ENCODE measurements around the gene SCAF11.

Gene SCAF11

DNA sequence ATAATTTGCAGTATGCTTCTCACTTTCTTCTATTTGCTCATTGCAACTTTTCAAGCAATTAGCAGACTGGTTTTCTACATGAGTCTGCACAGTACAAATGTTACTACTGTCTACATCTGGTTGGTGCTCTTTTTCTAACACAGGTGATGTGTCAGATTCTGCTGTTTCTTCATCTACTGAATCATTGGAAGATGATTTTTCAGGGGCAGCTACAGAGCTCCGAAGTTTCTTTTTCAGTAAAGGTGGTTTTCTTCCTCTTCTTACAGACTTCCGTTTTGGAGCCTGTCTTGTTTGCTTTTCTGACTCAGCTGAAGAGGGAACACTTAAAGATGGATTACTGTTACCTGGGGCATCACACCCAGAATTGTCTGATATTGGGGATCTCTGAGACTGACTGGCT is 62.1 kb downstream of the SCAF11 start:
- DNase-seq (no peak), ATAC-seq (replicated peaks) (no peak)
- Mint-ChIP-seq H3K4me3 (no peak overlapping the region), H3K36me3 (ENCODE audit: insufficient read depth) (peaks cover 98% of the 10 kb centered on the region), H3K9me3 (no peaks in the 10 kb centered on the region), H3K4me1 (ENCODE audit: low read depth in 2 of 2) (peaks cover 3 to 4% of the 10 kb centered on the region in 2 donors), H3K27me3 (no peaks in the 10 kb centered on the region), H3K27ac (peak overlapping the region in 1 of 2 donors; percentile 61)

GRCh38 chr12:45918818-45919217 is 71.6 kb downstream of the SCAF11 start:
- Mint-ChIP-seq H3K27me3 (no peaks in the 10 kb centered on the region), H3K4me3 (no peak overlapping the region), H3K9me3 (no peaks in the 10 kb centered on the region), H3K4me1 (ENCODE audit: low read depth in 2 of 2) (peaks cover 0 to 4% of the 10 kb centered on the region in 2 donors), H3K27ac (no peak overlapping the region), H3K36me3 (ENCODE audit: insufficient read depth) (peaks cover 47% of the 10 kb centered on the region)
- ATAC-seq (replicated peaks) (no peak), DNase-seq (no peak)

- DNase-seq: no peak
Measured at GRCh38 chr12:45915405-45915804, 75.0 kb downstream of the SCAF11 start.

DNA sequence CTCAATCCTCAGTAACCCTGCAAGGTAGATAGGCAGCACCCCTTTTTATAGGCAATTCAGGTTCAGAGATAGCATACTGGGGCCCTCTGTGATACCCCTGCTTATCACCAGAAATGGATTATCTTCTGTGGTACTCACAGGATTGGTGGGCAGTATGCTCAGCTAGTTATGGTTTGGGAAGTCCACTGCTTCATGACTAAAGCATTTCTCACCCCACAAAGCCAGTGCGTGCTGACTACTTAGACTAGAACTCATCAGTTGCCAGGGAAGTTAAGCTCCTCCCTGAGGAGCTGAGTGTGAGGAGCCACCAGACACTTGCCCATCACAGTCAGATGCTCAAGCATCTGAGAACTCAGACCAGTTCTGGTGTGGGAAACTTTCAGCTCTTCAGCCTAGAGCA is 76.3 kb downstream of the SCAF11 start:
- Mint-ChIP-seq H3K27me3 (no peaks in the 10 kb centered on the region), H3K27ac (peak overlapping the region in 1 of 2 donors; percentile 5), H3K9me3 (no peaks in the 10 kb centered on the region), H3K4me1 (ENCODE audit: low read depth in 2 of 2) (peaks cover 0 to 4% of the 10 kb centered on the region in 2 donors), H3K4me3 (no peak overlapping the region), H3K36me3 (ENCODE audit: insufficient read depth) (peaks cover 13% of the 10 kb centered on the region)
- DNase-seq (no peak), ATAC-seq (replicated peaks) (peak; percentile 44)

More at GRCh38 chr12:45915405-45915804, 75.0 kb downstream of the SCAF11 start:
- Mint-ChIP-seq H3K9me3 (no peaks in the 10 kb centered on the region), H3K4me1 (ENCODE audit: low read depth in 2 of 2) (peaks cover 0 to 4% of the 10 kb centered on the region in 2 donors), H3K4me3 (no peak overlapping the region), H3K36me3 (ENCODE audit: insufficient read depth) (peaks cover 15% of the 10 kb centered on the region), H3K27me3 (no peaks in the 10 kb centered on the region), H3K27ac (peak overlapping the region in 1 of 2 donors; percentile 9)
- ATAC-seq (replicated peaks): no peak

GRCh38 chr12:45913631-45914030 is 76.7 kb downstream of the SCAF11 start:
- peak overlapping the region in 1 of 2 donors; percentile 5 for H3K27ac Mint-ChIP-seq
- H3K9me3 Mint-ChIP-seq: no peaks in the 10 kb centered on the region
- H3K36me3 Mint-ChIP-seq (ENCODE audit: insufficient read depth): peaks cover 13% of the 10 kb centered on the region
- no peak for ATAC-seq (replicated peaks)
- DNase-seq: no peak
- H3K4me3 Mint-ChIP-seq: no peak overlapping the region
- no peaks in the 10 kb centered on the region for H3K27me3 Mint-ChIP-seq
- peaks cover 0 to 4% of the 10 kb centered on the region in 2 donors for H3K4me1 Mint-ChIP-seq (ENCODE audit: low read depth in 2 of 2)

DNA sequence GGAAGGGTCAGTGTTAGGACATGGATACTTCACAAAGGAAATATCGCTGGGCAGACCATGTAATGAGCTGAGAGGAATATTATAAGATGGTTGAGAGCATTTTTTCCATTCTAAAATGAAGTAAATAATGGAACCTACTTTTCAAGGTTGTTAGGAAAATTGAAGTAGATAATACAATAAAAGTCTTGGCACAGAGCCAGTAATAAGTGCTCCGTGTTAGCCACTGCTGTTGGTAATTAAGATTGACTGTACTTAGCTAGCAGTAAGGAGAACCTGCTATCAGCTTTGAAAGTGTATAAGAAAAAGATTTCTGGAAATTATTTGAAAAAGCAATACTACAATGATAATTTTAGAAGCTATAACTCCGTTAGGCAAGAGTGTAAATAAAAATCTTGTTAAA is 77.6 kb downstream of the SCAF11 start:
- no peak overlapping the region for H3K27ac Mint-ChIP-seq
- no peak for ATAC-seq (replicated peaks)
- no peak overlapping the region for H3K4me3 Mint-ChIP-seq
- H3K9me3 Mint-ChIP-seq: no peaks in the 10 kb centered on the region
- no peaks in the 10 kb centered on the region for H3K27me3 Mint-ChIP-seq
- peaks cover 5% of the 10 kb centered on the region for H3K36me3 Mint-ChIP-seq (ENCODE audit: insufficient read depth)
- DNase-seq: no peak
- H3K4me1 Mint-ChIP-seq (ENCODE audit: low read depth in 2 of 2): peaks cover 0 to 4% of the 10 kb centered on the region in 2 donors

DNA sequence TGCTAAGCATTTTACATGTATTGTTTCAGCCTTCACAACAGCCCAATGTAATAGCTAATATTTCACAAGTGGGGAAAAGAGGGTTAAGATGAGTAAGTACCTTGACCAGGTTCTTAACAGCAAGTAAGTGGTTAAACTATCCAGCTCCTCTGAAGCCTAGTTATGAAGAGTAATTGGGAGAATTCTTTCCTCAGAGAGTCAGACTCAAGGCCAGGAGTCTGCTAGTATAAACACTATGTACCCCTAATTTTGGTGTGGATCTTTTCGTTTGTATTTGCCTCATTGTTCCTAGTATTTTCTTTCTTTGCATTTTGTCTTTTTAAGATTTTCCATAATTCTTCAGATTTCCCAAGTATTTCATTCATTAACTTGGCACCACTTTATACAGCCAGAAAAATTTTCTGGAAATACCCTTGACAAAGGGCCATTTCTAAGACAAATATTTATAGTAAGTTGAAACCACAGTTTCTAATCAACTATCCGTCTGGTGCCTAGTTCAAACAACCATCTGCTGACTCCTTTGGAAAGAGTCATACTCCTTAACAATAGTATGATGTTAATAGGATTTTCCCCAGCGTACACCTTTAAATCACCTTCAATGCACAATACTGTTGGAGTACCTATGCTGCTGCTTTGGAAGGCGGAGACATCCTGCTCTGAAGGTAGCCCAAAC is 81.2 kb downstream of the SCAF11 start:
- H3K27ac Mint-ChIP-seq: peak overlapping the region in 1 of 2 donors; percentile 52
- peaks cover 10% of the 10 kb centered on the region for H3K36me3 Mint-ChIP-seq (ENCODE audit: insufficient read depth)
- no peaks in the 10 kb centered on the region for H3K9me3 Mint-ChIP-seq
- no peaks in the 10 kb centered on the region for H3K4me1 Mint-ChIP-seq (ENCODE audit: low read depth in 2 of 2)
- no peak for DNase-seq
- H3K27me3 Mint-ChIP-seq: no peaks in the 10 kb centered on the region
- no peak for ATAC-seq (replicated peaks)
- no peak overlapping the region for H3K4me3 Mint-ChIP-seq

DNA sequence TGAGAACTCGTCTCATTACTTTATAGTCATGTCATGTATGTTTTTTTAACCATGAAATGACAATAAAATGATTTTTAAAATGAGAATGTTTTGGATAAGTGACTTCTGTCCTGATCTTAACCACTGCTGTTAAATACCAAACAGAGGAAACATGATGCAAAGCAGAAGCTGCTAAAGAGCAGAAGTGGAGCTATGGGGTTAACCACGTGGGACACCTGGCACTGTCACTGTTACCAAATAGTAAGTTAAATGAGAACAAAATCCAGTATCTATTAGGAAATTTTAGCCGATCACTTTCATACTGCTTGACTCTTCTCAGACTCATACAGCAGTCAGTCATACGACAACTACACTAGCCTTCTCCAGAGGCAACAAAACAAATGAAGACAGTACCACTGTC is 82.4 kb downstream of the SCAF11 start:
- DNase-seq (no peak), ATAC-seq (replicated peaks) (no peak)
- no peaks in the 10 kb centered on the region for H3K4me1 Mint-ChIP-seq (ENCODE audit: low read depth in 2 of 2)
- no peak overlapping the region for H3K27ac Mint-ChIP-seq
- no peaks in the 10 kb centered on the region for H3K9me3 Mint-ChIP-seq
- H3K4me3 Mint-ChIP-seq: no peak overlapping the region
- H3K36me3 Mint-ChIP-seq (ENCODE audit: insufficient read depth): peaks cover 14% of the 10 kb centered on the region
- no peaks in the 10 kb centered on the region for H3K27me3 Mint-ChIP-seq

DNA sequence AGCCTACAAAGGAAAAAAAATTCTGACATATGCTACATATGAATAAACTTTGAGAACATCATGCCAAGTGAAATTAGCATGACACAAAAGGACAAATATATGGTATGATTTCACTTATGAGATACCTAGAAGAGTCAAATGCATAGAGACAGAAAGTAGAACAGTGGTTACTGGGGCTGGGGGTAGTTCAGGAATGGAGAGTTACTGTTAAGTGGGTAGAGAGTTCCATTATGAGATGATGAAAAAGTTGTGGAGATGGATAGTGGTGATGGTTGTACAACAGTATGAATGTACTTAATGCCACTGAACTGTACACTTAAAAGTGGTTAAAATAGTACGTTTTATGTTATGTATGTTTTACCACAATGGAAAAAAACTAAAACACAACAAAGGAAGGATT is 92.3 kb downstream of the SCAF11 start:
- no peak for DNase-seq
- no peaks in the 10 kb centered on the region for H3K4me1 Mint-ChIP-seq (ENCODE audit: low read depth in 2 of 2)
- H3K4me3 Mint-ChIP-seq: no peak overlapping the region
- no peak overlapping the region for H3K27ac Mint-ChIP-seq
- peaks cover 35% of the 10 kb centered on the region for H3K36me3 Mint-ChIP-seq (ENCODE audit: insufficient read depth)
- no peak for ATAC-seq (replicated peaks)
- H3K27me3 Mint-ChIP-seq: no peaks in the 10 kb centered on the region
- H3K9me3 Mint-ChIP-seq: no peaks in the 10 kb centered on the region

- no peak overlapping the region for H3K4me3 Mint-ChIP-seq
Measured at GRCh38 chr12:45895961-45896360, 94.4 kb downstream of the SCAF11 start.

DNA sequence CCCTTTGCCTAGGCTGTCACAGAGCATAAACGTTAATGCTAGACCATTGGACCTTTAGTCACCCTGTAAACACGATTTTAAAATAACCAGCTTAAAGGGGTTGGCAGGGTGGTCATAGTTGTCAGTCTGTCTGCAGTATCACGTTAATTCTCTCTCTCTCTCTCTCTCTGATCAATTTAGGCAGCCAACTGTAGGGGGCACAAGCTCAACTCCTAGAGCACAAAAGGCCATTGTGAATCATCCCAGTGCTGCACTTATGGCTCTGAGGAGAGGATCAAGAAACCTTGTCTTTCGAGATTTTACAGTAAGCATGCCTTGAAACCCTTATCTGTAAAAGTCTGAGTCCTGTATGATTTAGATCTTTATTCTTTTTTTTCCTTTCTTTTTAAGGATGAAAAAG is 97.1 kb downstream of the SCAF11 start:
- DNase-seq: no peak
- Mint-ChIP-seq H3K27ac (peak overlapping the region in 1 of 2 donors; percentile 18), H3K9me3 (no peaks in the 10 kb centered on the region), H3K4me3 (no peak overlapping the region), H3K4me1 (ENCODE audit: low read depth in 2 of 2) (peaks cover 2 to 14% of the 10 kb centered on the region in 2 donors), H3K27me3 (no peaks in the 10 kb centered on the region), H3K36me3 (ENCODE audit: insufficient read depth) (peaks cover 18% of the 10 kb centered on the region)
- ATAC-seq (replicated peaks): no peak

More at GRCh38 chr12:45895961-45896360, 94.4 kb downstream of the SCAF11 start:
- Mint-ChIP-seq H3K4me1 (ENCODE audit: low read depth in 2 of 2) (peaks cover 2 to 11% of the 10 kb centered on the region in 2 donors), H3K27me3 (no peaks in the 10 kb centered on the region), H3K36me3 (ENCODE audit: insufficient read depth) (peaks cover 27% of the 10 kb centered on the region), H3K27ac (no peak overlapping the region), H3K9me3 (no peaks in the 10 kb centered on the region)
- DNase-seq (no peak), ATAC-seq (replicated peaks) (no peak)

- Mint-ChIP-seq H3K36me3 (ENCODE audit: insufficient read depth) (peaks cover 20% of the 10 kb centered on the region), H3K4me1 (ENCODE audit: low read depth in 2 of 2) (peaks cover 2 to 18% of the 10 kb centered on the region in 2 donors), H3K4me3 (no peak overlapping the region), H3K9me3 (no peaks in the 10 kb centered on the region), H3K27ac (no peak overlapping the region), H3K27me3 (no peaks in the 10 kb centered on the region)
- no peak for ATAC-seq (replicated peaks)
- no peak for DNase-seq
Measured at GRCh38 chr12:45890276-45890675, 100.1 kb downstream of the SCAF11 start.

- H3K36me3 Mint-ChIP-seq (ENCODE audit: insufficient read depth): peaks cover 11% of the 10 kb centered on the region
- no peak for DNase-seq
- peak overlapping the region; percentile 62 for H3K27ac Mint-ChIP-seq
- H3K9me3 Mint-ChIP-seq: no peaks in the 10 kb centered on the region
- H3K27me3 Mint-ChIP-seq: no peaks in the 10 kb centered on the region
- ATAC-seq (replicated peaks): no peak
- no peak overlapping the region for H3K4me3 Mint-ChIP-seq
- H3K4me1 Mint-ChIP-seq (ENCODE audit: low read depth in 2 of 2): peaks cover 2 to 18% of the 10 kb centered on the region in 2 donors
Measured at GRCh38 chr12:45887544-45887943, 102.8 kb downstream of the SCAF11 start.

GRCh38 chr12:45886685-45887084 is 103.7 kb downstream of the SCAF11 start:
- no peaks in the 10 kb centered on the region for H3K27me3 Mint-ChIP-seq
- ATAC-seq (replicated peaks) (no peak), DNase-seq (no peak)
- peak overlapping the region in 1 of 2 donors; percentile 62 for H3K27ac Mint-ChIP-seq
- no peaks in the 10 kb centered on the region for H3K9me3 Mint-ChIP-seq
- H3K4me3 Mint-ChIP-seq: no peak overlapping the region
- H3K4me1 Mint-ChIP-seq (ENCODE audit: low read depth in 2 of 2): peaks cover 3 to 20% of the 10 kb centered on the region in 2 donors
- H3K36me3 Mint-ChIP-seq (ENCODE audit: insufficient read depth): peaks cover 7% of the 10 kb centered on the region
